ENCODE data around the gene ST8SIA4. TPM values are rescaled to one million over a fixed set of nuclear protein-coding genes. Genes with fewer than 3 reads are reported as not detected.
"Not testable (repeated sequence)": the region's sequence is repeated elsewhere in the genome, so short reads cannot be mapped to it uniquely, and the experiment has no call there.

ST8SIA4 gene
- total RNA-seq, 1 experiment from 2014 or later = 0.41 TPM

DNA sequence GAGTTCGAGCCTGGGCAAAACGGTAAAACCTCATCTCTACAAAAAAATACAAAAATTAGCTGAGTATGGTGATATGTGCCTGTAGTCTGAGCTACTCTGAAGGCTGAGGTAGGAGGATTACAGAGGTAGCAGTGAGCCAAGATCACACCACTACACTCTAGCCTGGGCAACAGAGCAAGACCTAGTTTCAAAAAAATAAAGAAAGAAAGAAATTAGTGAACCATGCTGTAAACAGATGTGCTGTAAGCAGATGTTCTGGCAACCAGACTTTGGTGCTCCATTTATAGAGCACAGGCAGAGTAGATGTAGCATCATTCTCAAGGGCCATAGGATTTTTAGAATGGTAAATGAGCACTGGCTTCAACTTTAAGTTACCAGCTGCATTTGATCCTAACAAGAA lies 115.4 kb downstream of the ST8SIA4 start:
- Histone ChIP-seq H3K27me3 (ENCODE audit: control insufficient read depth, insufficient read depth, low read length) (no peaks in the 10 kb centered on the region), H3K27ac (ENCODE audit: low read length) (no peak overlapping the region), H3K36me3 (ENCODE audit: control insufficient read depth, insufficient read depth, low read length) (no peaks in the 10 kb centered on the region), H3K9me3 (ENCODE audit: control insufficient read depth, insufficient read depth, low read depth, low read length) (no peaks in the 10 kb centered on the region), H3K4me1 (ENCODE audit: control insufficient read depth, insufficient read depth, low read length) (no peaks in the 10 kb centered on the region), H3K4me3 (ENCODE audit: low read depth in 2 of 2, low read length in 2 of 2) (no peak overlapping the region)
- ChIA-PET CTCF (no interaction called here), POLR2A (no interaction called here)
- no peak for DNase-seq (ENCODE audit: low read depth, low spot score)
- intact Hi-C loops (cut with micrococcal nuclease; ENCODE audit: unreplicated experiment) = no loop called here
- TF ChIP-seq TCF7L2 (IDR thresholded peaks at IDR 0.05; ENCODE audit: low read depth, low read length) = no peak
- TF ChIP-seq, protein P1, sequence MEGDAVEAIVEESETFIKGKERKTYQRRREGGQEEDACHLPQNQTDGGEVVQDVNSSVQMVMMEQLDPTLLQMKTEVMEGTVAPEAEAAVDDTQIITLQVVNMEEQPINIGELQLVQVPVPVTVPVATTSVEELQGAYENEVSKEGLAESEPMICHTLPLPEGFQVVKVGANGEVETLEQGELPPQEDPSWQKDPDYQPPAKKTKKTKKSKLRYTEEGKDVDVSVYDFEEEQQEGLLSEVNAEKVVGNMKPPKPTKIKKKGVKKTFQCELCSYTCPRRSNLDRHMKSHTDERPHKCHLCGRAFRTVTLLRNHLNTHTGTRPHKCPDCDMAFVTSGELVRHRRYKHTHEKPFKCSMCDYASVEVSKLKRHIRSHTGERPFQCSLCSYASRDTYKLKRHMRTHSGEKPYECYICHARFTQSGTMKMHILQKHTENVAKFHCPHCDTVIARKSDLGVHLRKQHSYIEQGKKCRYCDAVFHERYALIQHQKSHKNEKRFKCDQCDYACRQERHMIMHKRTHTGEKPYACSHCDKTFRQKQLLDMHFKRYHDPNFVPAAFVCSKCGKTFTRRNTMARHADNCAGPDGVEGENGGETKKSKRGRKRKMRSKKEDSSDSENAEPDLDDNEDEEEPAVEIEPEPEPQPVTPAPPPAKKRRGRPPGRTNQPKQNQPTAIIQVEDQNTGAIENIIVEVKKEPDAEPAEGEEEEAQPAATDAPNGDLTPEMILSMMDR (IDR thresholded peaks at IDR 0.05) = no peak
- TF ChIP-seq POLR2AphosphoS5 (IDR thresholded peaks at IDR 0.05; ENCODE audit: low read depth, low read length) = no peak
- TF ChIP-seq, protein P2, sequence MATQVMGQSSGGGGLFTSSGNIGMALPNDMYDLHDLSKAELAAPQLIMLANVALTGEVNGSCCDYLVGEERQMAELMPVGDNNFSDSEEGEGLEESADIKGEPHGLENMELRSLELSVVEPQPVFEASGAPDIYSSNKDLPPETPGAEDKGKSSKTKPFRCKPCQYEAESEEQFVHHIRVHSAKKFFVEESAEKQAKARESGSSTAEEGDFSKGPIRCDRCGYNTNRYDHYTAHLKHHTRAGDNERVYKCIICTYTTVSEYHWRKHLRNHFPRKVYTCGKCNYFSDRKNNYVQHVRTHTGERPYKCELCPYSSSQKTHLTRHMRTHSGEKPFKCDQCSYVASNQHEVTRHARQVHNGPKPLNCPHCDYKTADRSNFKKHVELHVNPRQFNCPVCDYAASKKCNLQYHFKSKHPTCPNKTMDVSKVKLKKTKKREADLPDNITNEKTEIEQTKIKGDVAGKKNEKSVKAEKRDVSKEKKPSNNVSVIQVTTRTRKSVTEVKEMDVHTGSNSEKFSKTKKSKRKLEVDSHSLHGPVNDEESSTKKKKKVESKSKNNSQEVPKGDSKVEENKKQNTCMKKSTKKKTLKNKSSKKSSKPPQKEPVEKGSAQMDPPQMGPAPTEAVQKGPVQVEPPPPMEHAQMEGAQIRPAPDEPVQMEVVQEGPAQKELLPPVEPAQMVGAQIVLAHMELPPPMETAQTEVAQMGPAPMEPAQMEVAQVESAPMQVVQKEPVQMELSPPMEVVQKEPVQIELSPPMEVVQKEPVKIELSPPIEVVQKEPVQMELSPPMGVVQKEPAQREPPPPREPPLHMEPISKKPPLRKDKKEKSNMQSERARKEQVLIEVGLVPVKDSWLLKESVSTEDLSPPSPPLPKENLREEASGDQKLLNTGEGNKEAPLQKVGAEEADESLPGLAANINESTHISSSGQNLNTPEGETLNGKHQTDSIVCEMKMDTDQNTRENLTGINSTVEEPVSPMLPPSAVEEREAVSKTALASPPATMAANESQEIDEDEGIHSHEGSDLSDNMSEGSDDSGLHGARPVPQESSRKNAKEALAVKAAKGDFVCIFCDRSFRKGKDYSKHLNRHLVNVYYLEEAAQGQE (IDR thresholded peaks at IDR 0.05; ENCODE audit: insufficient read depth in 1 of 2, low read depth in 2 of 2, low read length in 1 of 2) = no peak
- TF ChIP-seq SIN3A (IDR thresholded peaks at IDR 0.05; ENCODE audit: borderline replicate concordance, insufficient read depth, low read depth, low read length) = no peak
- no TSS peak for BruUV-seq (replicated peaks)
- ATAC-seq = no peak
- in situ Hi-C loops (cut with HindIII; ENCODE audit: low pct_unique_long_range_greater_than_20kb, low sequenced_read_pairs) = no loop called here

DNA sequence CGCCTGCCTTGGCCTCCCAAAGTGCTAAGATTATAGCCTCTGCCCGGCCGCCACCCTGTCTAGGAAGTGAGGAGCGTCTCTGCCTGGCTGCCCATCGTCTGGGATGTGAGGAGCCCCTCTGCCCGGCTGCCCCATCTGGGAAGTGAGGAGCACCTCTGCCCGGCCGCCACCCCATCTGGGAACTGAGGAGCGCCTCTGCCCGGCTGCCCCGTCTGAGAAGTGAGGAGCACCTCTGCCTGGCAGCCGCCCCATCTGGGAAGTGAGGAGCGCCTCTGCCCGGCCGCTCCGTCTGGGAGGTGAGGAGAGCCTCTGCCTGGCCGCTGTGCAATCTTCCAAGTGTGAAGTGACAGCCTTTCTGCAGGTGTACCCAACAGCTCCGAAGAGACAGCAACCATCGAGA lies 117.5 kb downstream of the ST8SIA4 start:
- H3K4me3 ChIP-seq (ENCODE audit: low read depth in 2 of 2, low read length in 2 of 2); in situ Hi-C loops (cut with HindIII; ENCODE audit: low pct_unique_long_range_greater_than_20kb, low sequenced_read_pairs); H3K9me3 ChIP-seq (ENCODE audit: control insufficient read depth, insufficient read depth, low read depth, low read length); H3K36me3 ChIP-seq (ENCODE audit: control insufficient read depth, insufficient read depth, low read length); POLR2A ChIA-PET; H3K4me1 ChIP-seq (ENCODE audit: control insufficient read depth, insufficient read depth, low read length); CTCF ChIA-PET; DNase-seq (ENCODE audit: low read depth, low spot score); ATAC-seq; H3K27ac ChIP-seq (ENCODE audit: low read length); H3K27me3 ChIP-seq (ENCODE audit: control insufficient read depth, insufficient read depth, low read length); BruUV-seq (replicated peaks); intact Hi-C loops (cut with micrococcal nuclease; ENCODE audit: unreplicated experiment): not testable (repeated sequence)

DNA sequence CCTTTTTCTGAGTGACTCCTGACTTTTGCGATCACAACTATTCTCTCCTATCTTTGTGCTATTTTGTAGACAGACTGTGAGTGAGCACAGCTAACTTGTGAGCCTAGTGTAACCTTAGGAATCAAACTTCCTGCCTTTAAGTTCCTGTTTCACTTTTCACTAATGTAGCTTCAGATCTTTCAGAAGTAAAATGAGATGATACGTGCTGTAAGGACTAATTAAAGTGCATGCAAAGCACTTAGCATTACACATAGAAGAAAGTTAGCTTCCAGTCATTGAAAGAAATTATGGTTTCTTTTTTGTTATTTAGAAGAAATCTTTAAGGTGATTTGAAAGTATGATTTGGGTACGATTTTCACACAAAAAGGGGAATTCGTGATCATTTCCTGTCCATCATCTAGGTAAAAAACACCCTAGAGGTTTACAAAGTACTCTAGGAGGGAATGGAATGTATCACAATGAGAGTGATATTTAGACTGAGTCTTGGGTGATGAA lies 122.7 kb downstream of the ST8SIA4 start:
- no peak for ATAC-seq
- Histone ChIP-seq H3K27me3 (ENCODE audit: control insufficient read depth, insufficient read depth, low read length) (no peaks in the 10 kb centered on the region), H3K36me3 (ENCODE audit: control insufficient read depth, insufficient read depth, low read length) (no peaks in the 10 kb centered on the region), H3K9me3 (ENCODE audit: control insufficient read depth, insufficient read depth, low read depth, low read length) (no peaks in the 10 kb centered on the region), H3K4me3 (ENCODE audit: low read depth in 2 of 2, low read length in 2 of 2) (no peak overlapping the region), H3K27ac (ENCODE audit: low read length) (no peak overlapping the region), H3K4me1 (ENCODE audit: control insufficient read depth, insufficient read depth, low read length) (no peaks in the 10 kb centered on the region)
- TF ChIP-seq TCF7L2 (IDR thresholded peaks at IDR 0.05; ENCODE audit: low read depth, low read length) (no peak), POLR2AphosphoS5 (IDR thresholded peaks at IDR 0.05; ENCODE audit: low read depth, low read length) (no peak), SIN3A (IDR thresholded peaks at IDR 0.05; ENCODE audit: borderline replicate concordance, insufficient read depth, low read depth, low read length) (no peak)
- TF ChIP-seq, protein P2 (IDR thresholded peaks at IDR 0.05; ENCODE audit: insufficient read depth in 1 of 2, low read depth in 2 of 2, low read length in 1 of 2) = no peak
- TF ChIP-seq, protein P1 (IDR thresholded peaks at IDR 0.05) = no peak
- ChIA-PET CTCF (no interaction called here), POLR2A (no interaction called here)
- in situ Hi-C loops (cut with HindIII; ENCODE audit: low pct_unique_long_range_greater_than_20kb, low sequenced_read_pairs) (no loop called here), intact Hi-C loops (cut with micrococcal nuclease; ENCODE audit: unreplicated experiment) (no loop called here)
- DNase-seq (ENCODE audit: low read depth, low spot score) = no peak
- no TSS peak for BruUV-seq (replicated peaks)

All from Panc1 (cell line).